SK-MEL-5 (cell line): Measurements from ENCODE around the gene NEK2. TPM values are rescaled to one million over a fixed set of nuclear protein-coding genes. Genes with fewer than 3 reads are reported as not detected.
"Not testable (repeated sequence)": the region's sequence is repeated elsewhere in the genome, so short reads cannot be mapped to it uniquely, and the experiment has no call there.

Source experiments
- DNase-seq: peaks from one replicate; pipeline ENCODE4 v3.0.0-alpha.2; 2016; ENCODE audit warnings: low read depth, low spot score
- in situ Hi-C: cut with HindIII; loops from 2 replicates; pipeline ENCODE4 v1.10.0; 2016; ENCODE audit warnings: low sequenced_read_pairs, high pct_unique_total_duplicates, low pct_unique_long_range_greater_than_20kb
- polyA plus RNA-seq, 2 experiments: library from polyadenylated mRNA; depleted of rRNA; stranded (reverse); fragments of >200 nt; gene quantifications; 2 replicates each; pipeline ENCODE4 v1.2.3, GENCODE V29; 2015
- total RNA-seq: library from RNA; depleted of rRNA; stranded (reverse); fragments of >200 nt; shearing (Covaris generic); gene quantifications from 2 replicates; pipeline ENCODE4 v1.2.3, GENCODE V29; 2014; rRNA removed

The NEK2 gene
- total RNA-seq: 25.4 and 25.5 TPM in 2 replicates
- polyA plus RNA-seq (2015; cell fraction: cytosol; rRNA removed): 18.0 and 20.9 TPM in 2 replicates
- 13.2 and 13.9 TPM in 2 replicates for polyA plus RNA-seq (2015; cell fraction: nucleus; rRNA removed)

GRCh38 chr1:211675230-211676105 lies at the start of gene NEK2:
NEK2 (minus strand) TSS chr1:211675621; CDS start chr1:211675479, 142 bp downstream.
- in situ Hi-C loops: no loop called here
- DNase-seq: peak; percentile 94

- in situ Hi-C loops: no loop called here
- no peak for DNase-seq
These were observed 49.3 kb upstream of the NEK2 start for GRCh38 chr1:211724687-211725196.

GRCh38 chr1:211723273-211723672 lies 47.9 kb upstream of the NEK2 start:
- no peak for DNase-seq
- in situ Hi-C loops: no loop called here

GRCh38 chr1:211722277-211723175 lies 47.1 kb upstream of the NEK2 start:
- in situ Hi-C loops: no loop called here
- no peak for DNase-seq

- in situ Hi-C loops, DNase-seq: not testable (repeated sequence)
These were observed 41.1 kb upstream of the NEK2 start for GRCh38 chr1:211716555-211716954.

- in situ Hi-C loops: no loop called here
- DNase-seq: no peak
These were observed 40.5 kb upstream of the NEK2 start for GRCh38 chr1:211715971-211716370.

- no peak for DNase-seq
- in situ Hi-C loops: no loop called here
These were observed 38.7 kb upstream of the NEK2 start for GRCh38 chr1:211714154-211714553.

GRCh38 chr1:211713231-211713630 lies 37.8 kb upstream of the NEK2 start:
- DNase-seq: no peak
- in situ Hi-C loops: no loop called here

- DNase-seq: no peak
- in situ Hi-C loops: no loop called here
These were observed 35.9 kb upstream of the NEK2 start for GRCh38 chr1:211711315-211711705.

GRCh38 chr1:211710566-211711314 lies 35.3 kb upstream of the NEK2 start:
- no peak for DNase-seq
- in situ Hi-C loops: no loop called here

GRCh38 chr1:211708926-211709325 lies 33.5 kb upstream of the NEK2 start:
- no peak for DNase-seq
- in situ Hi-C loops: no loop called here

- DNase-seq: no peak
- in situ Hi-C loops: no loop called here
These were observed 32.6 kb upstream of the NEK2 start for GRCh38 chr1:211708006-211708405.

GRCh38 chr1:211705467-211706091 lies 30.2 kb upstream of the NEK2 start:
- in situ Hi-C loops: no loop called here
- no peak for DNase-seq

GRCh38 chr1:211704543-211704942 lies 29.1 kb upstream of the NEK2 start:
- DNase-seq: no peak
- in situ Hi-C loops: no loop called here

GRCh38 chr1:211703812-211704537 lies 28.6 kb upstream of the NEK2 start:
- DNase-seq: no peak
- in situ Hi-C loops: no loop called here

- in situ Hi-C loops: no loop called here
- DNase-seq: no peak
These were observed 26.3 kb upstream of the NEK2 start for GRCh38 chr1:211701733-211702132.
